Activated CD8-positive, alpha-beta memory T cell treated with anti-CD3 and anti-CD28 coated beads for 4 hours (primary cell): Measurements from ENCODE around the gene QSER1.
"Not testable (repeated sequence)": the region's sequence is repeated elsewhere in the genome, so short reads cannot be mapped to it uniquely, and the experiment has no call there.

Experiments used
- DNase-seq, 2 donors: peaks; one replicate each; pipeline ENCODE4 v3.0.0-alpha.2; 2020; ENCODE audit warnings: low read depth in 2 of 2

The QSER1 gene

GRCh38 chr11:32892355-32893092, at the start of gene QSER1:
QSER1 (plus strand) TSS chr11:32892811; CDS start chr11:32893126, 315 bp downstream.
- DNase-seq: peak; percentile 28 to 56

- DNase-seq: no peak
Measured at GRCh38 chr11:32843544-32843943, 49.1 kb upstream of the QSER1 start.

- no peak for DNase-seq
Measured at GRCh38 chr11:32847511-32847910, 45.1 kb upstream of the QSER1 start.

- DNase-seq: no peak
Measured at GRCh38 chr11:32849761-32850160, 42.9 kb upstream of the QSER1 start.

- DNase-seq: no peak
Measured at GRCh38 chr11:32851251-32851650, 41.4 kb upstream of the QSER1 start.

GRCh38 chr11:32852207-32852606, 40.4 kb upstream of the QSER1 start:
- no peak for DNase-seq

- no peak for DNase-seq
Measured at GRCh38 chr11:32855601-32856000, 37.0 kb upstream of the QSER1 start.

GRCh38 chr11:32858731-32859130, 33.9 kb upstream of the QSER1 start:
- DNase-seq: no peak

- no peak for DNase-seq
Measured at GRCh38 chr11:32861850-32862577, 30.6 kb upstream of the QSER1 start.

GRCh38 chr11:32864555-32864954, 28.1 kb upstream of the QSER1 start:
- DNase-seq: no peak

GRCh38 chr11:32868752-32869151, 23.9 kb upstream of the QSER1 start:
- DNase-seq: not testable (repeated sequence)

GRCh38 chr11:32870676-32871075, 21.9 kb upstream of the QSER1 start:
- no peak for DNase-seq

- DNase-seq: no peak
Measured at GRCh38 chr11:32874132-32874531, 18.5 kb upstream of the QSER1 start.

GRCh38 chr11:32881286-32881685, 11.3 kb upstream of the QSER1 start:
- no peak for DNase-seq

- DNase-seq: no peak
Measured at GRCh38 chr11:32883421-32883820, 9.2 kb upstream of the QSER1 start.

GRCh38 chr11:32884023-32884422, 8.6 kb upstream of the QSER1 start:
- DNase-seq: no peak

- no peak for DNase-seq
Measured at GRCh38 chr11:32884770-32885384, 7.7 kb upstream of the QSER1 start.

GRCh38 chr11:32885556-32885955, 7.1 kb upstream of the QSER1 start:
- DNase-seq: no peak

- no peak for DNase-seq
Measured at GRCh38 chr11:32886180-32886579, 6.4 kb upstream of the QSER1 start.

GRCh38 chr11:32887707-32888383, 4.8 kb upstream of the QSER1 start:
- DNase-seq: not testable (repeated sequence)

GRCh38 chr11:32888384-32888710, 4.3 kb upstream of the QSER1 start:
- not testable (repeated sequence) for DNase-seq

- DNase-seq: no peak
Measured at GRCh38 chr11:32888805-32889204, 3.8 kb upstream of the QSER1 start.
